Gastrocnemius medialis (tissue), 4 donors: ENCODE measurements around the gene SIPA1.

Experiments used
- CTCF ChIP-seq, 5 experiments: fragments of 450-650 bp in 3 of 5; fragments of 200-600 bp in 2 of 5; sonication (generic) in 2 of 5; IDR thresholded peaks in 4 of 5; conservative IDR thresholded peaks in 1 of 5; 1 replicate in 4 of 5; 2 replicates in 1 of 5; pipeline ENCODE4 v1.5.1; 2016 to 2019; ENCODE audit warnings: antibody characterized with exemption in 5 of 5, mild to moderate bottlenecking in 3 of 5, moderate library complexity in 3 of 5
- POLR2A ChIP-seq, 2 donors: fragments of 450-650 bp; IDR thresholded peaks; one replicate each; pipeline ENCODE4 v1.6.1; 2017; ENCODE audit warnings: antibody characterized with exemption in 2 of 2, mild to moderate bottlenecking in 2 of 2, moderate library complexity in 2 of 2

- TF ChIP-seq CTCF (IDR thresholded peaks at IDR 0.05 in 4 of 5, conservative IDR thresholded peaks at IDR 0.05 in 1 of 5) (no peak), POLR2A (IDR thresholded peaks at IDR 0.05) (no peak)
These were observed 8.3 kb upstream of the SIPA1 start for GRCh38 chr11:65629579-65629978.
